PC-9 (cell line): ENCODE data around the gene TRAM2. TPM values are rescaled to one million over a fixed set of nuclear protein-coding genes. Genes with fewer than 3 reads are reported as not detected.

Experiments
- BruUV-seq: library from RNA; stranded (reverse); fragments of 400-500 nt; replicated peaks from 2 replicates; lab custom pipeline; 2021; lab: Mats Ljungman, UMichigan
- CTCF ChIA-PET: fragments of 300-600 bp; sonication (Branson Sonifier 250); formaldehyde crosslinking; loops from one replicate; lab custom pipeline; 2022; ENCODE audit warnings: antibody characterized with exemption; lab: Charles Lee
- POLR2A ChIA-PET: fragments of 300-600 bp; sonication (Branson Sonifier 250); formaldehyde crosslinking; loops from one replicate; lab custom pipeline; 2022; ENCODE audit warnings: antibody characterized with exemption; ENCODE audit not compliant: unreplicated experiment; lab: Charles Lee
- DNase-seq, 2 experiments: peaks; one replicate each; pipeline versions ENCODE4 v3.0.0 to v3.0.0-alpha.2; 2015 to 2022; ENCODE audit warnings: mixed read lengths in 1 of 2
- H2AFZ ChIP-seq: fragments of 200-600 bp; sonication (generic); 2 replicates; pipeline ENCODE4 v1.8.1; 2017; ENCODE audit warnings: antibody characterized with exemption
- H3F3A ChIP-seq: fragments of 200-600 bp; sonication (generic); 2 replicates; pipeline ENCODE4 v1.8.1; 2017; ENCODE audit warnings: antibody characterized with exemption, mild to moderate bottlenecking, low read depth; ENCODE audit not compliant: insufficient read depth
- H3K27ac ChIP-seq: fragments of 200-600 bp; sonication (generic); 2 replicates; pipeline ENCODE4 v1.6.1; 2016; ENCODE audit warnings: mixed run types
- H3K27me3 ChIP-seq: fragments of 200-600 bp; sonication (generic); 2 replicates; pipeline ENCODE4 v1.6.1; 2016; ENCODE audit warnings: low read depth, mixed run types; ENCODE audit not compliant: insufficient read depth
- H3K36me3 ChIP-seq: fragments of 200-600 bp; sonication (generic); 2 replicates; pipeline ENCODE4 v1.6.1; 2016; ENCODE audit warnings: low read depth, mixed run types
- H3K4me1 ChIP-seq: fragments of 200-600 bp; sonication (generic); replicated peaks from 2 replicates; pipeline ENCODE4 v1.6.1; 2016; ENCODE audit warnings: mixed run types; ENCODE audit not compliant: insufficient read depth
- H3K4me2 ChIP-seq: fragments of 200-600 bp; sonication (generic); 2 replicates; pipeline ENCODE4 v1.6.1; 2017; ENCODE audit warnings: mixed run types
- H3K4me3 ChIP-seq: fragments of 200-600 bp; sonication (generic); 2 replicates; pipeline ENCODE4 v1.6.1; 2016; ENCODE audit warnings: mixed run types
- H3K79me2 ChIP-seq: fragments of 200-600 bp; sonication (generic); 2 replicates; pipeline ENCODE4 v1.6.1; 2017; ENCODE audit warnings: low read depth, mixed run types
- H3K9me2 ChIP-seq: fragments of 200-600 bp; sonication (generic); 2 replicates; pipeline ENCODE4 v1.8.1; 2017; ENCODE audit warnings: mild to moderate bottlenecking; ENCODE audit not compliant: insufficient read depth
- H3K9me3 ChIP-seq: fragments of 200-600 bp; sonication (generic); 2 replicates; pipeline ENCODE4 v1.8.1; 2016; ENCODE audit warnings: low read depth; ENCODE audit not compliant: insufficient read depth
- H4K20me1 ChIP-seq: fragments of 200-600 bp; sonication (generic); 2 replicates; pipeline ENCODE4 v1.8.1; 2017; ENCODE audit not compliant: insufficient read depth
- EZH2 ChIP-seq: fragments of 200-600 bp; sonication (generic); IDR thresholded peaks from 2 replicates; pipeline ENCODE4 v1.8.0; 2017; ENCODE audit warnings: antibody characterized with exemption, low read depth
- intact Hi-C: fragments of 100-400 bp; cut with micrococcal nuclease; formaldehyde crosslinking; loops from one replicate; pipeline ENCODE4 v1.10.0; 2022; ENCODE audit not compliant: unreplicated experiment
- total RNA-seq: library from RNA; stranded (reverse); gene quantifications from 2 replicates; pipeline ENCODE4 v1.2.3, GENCODE V29; 2021
- TF ChIP-seq, protein P1 (sequence below): fragments of 200-600 bp; sonication (generic); conservative IDR thresholded peaks from 2 replicates; pipeline ENCODE4 v1.6.1; 2017; ENCODE audit warnings: mixed run types, antibody characterized with exemption, mild to moderate bottlenecking, moderate library complexity

TRAM2 gene
- total RNA-seq, 1 experiment from 2014 or later, result 40.9 TPM

DNA sequence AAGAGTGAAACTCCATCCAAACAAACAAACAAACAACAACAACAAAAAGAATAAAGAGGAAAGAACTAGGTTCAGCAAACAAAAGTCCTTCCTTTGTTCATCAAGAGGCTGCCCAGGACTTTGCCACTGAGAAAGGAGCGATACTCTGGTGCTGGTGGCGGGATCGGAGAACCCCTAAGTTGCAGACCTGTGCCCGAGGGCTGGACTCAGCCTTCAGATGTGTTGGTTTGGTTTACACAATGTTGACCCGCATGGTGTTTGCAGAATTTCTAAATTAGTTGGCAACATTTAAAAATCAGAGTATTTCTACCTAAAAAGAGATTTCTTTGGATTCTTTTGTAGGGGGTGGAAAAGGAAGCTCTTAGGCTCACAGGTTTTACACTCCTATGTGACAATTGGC lies 42.5 kb downstream of the TRAM2 start:
- POLR2A ChIA-PET, result no interaction called here
- H3K9me2 ChIP-seq, result no peaks in the 10 kb centered on the region
- H3K27ac ChIP-seq, result no peak overlapping the region
- H3K79me2 ChIP-seq, result no peaks in the 10 kb centered on the region
- H3K4me1 ChIP-seq, result no peaks in the 10 kb centered on the region
- no peak overlapping the region for H3K4me3 ChIP-seq
- no peaks in the 10 kb centered on the region for H4K20me1 ChIP-seq
- intact Hi-C loops, result no loop called here
- no peaks in the 10 kb centered on the region; the same call in 1 of the 2 replicates for H3F3A ChIP-seq
- H3K27me3 ChIP-seq, result no peaks in the 10 kb centered on the region
- TF ChIP-seq, protein P1, sequence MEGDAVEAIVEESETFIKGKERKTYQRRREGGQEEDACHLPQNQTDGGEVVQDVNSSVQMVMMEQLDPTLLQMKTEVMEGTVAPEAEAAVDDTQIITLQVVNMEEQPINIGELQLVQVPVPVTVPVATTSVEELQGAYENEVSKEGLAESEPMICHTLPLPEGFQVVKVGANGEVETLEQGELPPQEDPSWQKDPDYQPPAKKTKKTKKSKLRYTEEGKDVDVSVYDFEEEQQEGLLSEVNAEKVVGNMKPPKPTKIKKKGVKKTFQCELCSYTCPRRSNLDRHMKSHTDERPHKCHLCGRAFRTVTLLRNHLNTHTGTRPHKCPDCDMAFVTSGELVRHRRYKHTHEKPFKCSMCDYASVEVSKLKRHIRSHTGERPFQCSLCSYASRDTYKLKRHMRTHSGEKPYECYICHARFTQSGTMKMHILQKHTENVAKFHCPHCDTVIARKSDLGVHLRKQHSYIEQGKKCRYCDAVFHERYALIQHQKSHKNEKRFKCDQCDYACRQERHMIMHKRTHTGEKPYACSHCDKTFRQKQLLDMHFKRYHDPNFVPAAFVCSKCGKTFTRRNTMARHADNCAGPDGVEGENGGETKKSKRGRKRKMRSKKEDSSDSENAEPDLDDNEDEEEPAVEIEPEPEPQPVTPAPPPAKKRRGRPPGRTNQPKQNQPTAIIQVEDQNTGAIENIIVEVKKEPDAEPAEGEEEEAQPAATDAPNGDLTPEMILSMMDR, result no peak
- no peak for TF ChIP-seq EZH2
- BruUV-seq, result no TSS peak
- CTCF ChIA-PET, result no interaction called here
- no peaks in the 10 kb centered on the region for H3K9me3 ChIP-seq
- no peak overlapping the region for H2AFZ ChIP-seq
- no peaks in the 10 kb centered on the region for H3K36me3 ChIP-seq
- no peak overlapping the region for H3K4me2 ChIP-seq
- DNase-seq, result no peak

DNA sequence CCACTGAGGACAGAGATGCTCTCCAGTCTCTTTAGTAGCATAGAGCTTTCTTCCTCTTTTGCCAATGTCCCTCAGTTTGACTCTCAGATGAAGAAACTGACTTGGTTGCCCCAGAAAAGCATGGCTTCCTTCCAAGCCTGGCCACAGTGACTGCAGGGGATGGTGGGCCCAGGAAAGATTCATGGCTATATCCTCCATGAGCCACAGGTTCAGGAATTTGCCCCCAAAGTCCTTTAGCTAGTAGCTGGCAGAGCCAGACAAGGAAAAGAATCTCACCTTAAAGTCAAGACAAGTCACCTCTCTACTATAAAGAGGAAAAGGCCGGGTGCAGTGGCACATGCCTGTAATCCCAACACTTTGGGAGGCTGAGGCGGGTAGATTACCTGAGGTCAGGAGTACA lies 43.4 kb downstream of the TRAM2 start:
- ChIA-PET POLR2A (no interaction called here), CTCF (no interaction called here)
- Histone ChIP-seq H3F3A (no peaks in the 10 kb centered on the region; the same call in 1 of the 2 replicates), H3K9me3 (no peaks in the 10 kb centered on the region), H3K9me2 (no peaks in the 10 kb centered on the region), H3K79me2 (no peaks in the 10 kb centered on the region), H3K4me2 (no peak overlapping the region), H3K27me3 (no peaks in the 10 kb centered on the region), H3K36me3 (no peaks in the 10 kb centered on the region), H4K20me1 (no peaks in the 10 kb centered on the region), H2AFZ (no peak overlapping the region), H3K4me3 (no peak overlapping the region), H3K27ac (no peak overlapping the region), H3K4me1 (no peaks in the 10 kb centered on the region)
- TF ChIP-seq, protein P1, result no peak
- TF ChIP-seq EZH2, result no peak
- intact Hi-C loops, result no loop called here
- no peak for DNase-seq
- no TSS peak for BruUV-seq

DNA sequence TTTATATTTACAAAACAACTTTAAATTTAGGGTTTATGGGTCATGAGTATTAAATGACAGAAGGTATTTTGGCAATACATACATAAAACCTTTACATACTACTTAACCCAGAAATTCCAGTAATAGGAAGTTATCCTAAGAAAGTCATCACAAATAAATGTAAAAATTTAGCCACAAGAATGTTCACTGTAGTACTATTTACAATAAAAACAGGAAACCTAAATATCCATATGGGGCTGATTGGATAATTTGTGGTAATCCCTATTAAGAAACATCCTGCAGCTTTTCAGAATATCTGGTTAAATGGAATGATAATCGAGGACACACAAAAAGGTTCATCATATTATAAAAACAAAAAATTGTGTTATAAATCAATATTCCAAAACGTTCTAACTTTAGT lies 44.4 kb downstream of the TRAM2 start:
- intact Hi-C loops, result no loop called here
- ChIA-PET CTCF (no interaction called here), POLR2A (no interaction called here)
- Histone ChIP-seq H3K9me2 (no peaks in the 10 kb centered on the region), H3K9me3 (no peaks in the 10 kb centered on the region), H3K4me2 (no peak overlapping the region), H3K36me3 (no peaks in the 10 kb centered on the region), H3F3A (no peaks in the 10 kb centered on the region; the same call in 1 of the 2 replicates), H3K4me1 (no peaks in the 10 kb centered on the region), H3K79me2 (no peaks in the 10 kb centered on the region), H3K27me3 (no peaks in the 10 kb centered on the region), H4K20me1 (no peaks in the 10 kb centered on the region), H3K4me3 (no peak overlapping the region), H3K27ac (no peak overlapping the region), H2AFZ (no peak overlapping the region)
- DNase-seq, result no peak
- no peak for TF ChIP-seq EZH2
- TF ChIP-seq, protein P1, result no peak
- no TSS peak for BruUV-seq
